Left renal cortex interstitium (tissue), 4 donors: ENCODE measurements around the gene MYRF. TPM values are rescaled to one million over a fixed set of nuclear protein-coding genes. Genes with fewer than 3 reads are reported as not detected.

Source experiments
- DNase-seq, 4 donors: peaks; one replicate each; pipeline ENCODE4 v3.0.0-alpha.2; 2013; ENCODE audit warnings: low read depth in 4 of 4, low spot score in 2 of 4, missing footprints in 1 of 4
- polyA plus RNA-seq, 4 donors: library from polyadenylated mRNA; unstranded; fragments of 120-200 nt; gene quantifications; one replicate each; pipeline ENCODE4 v1.2.1, GENCODE V29; 2013; ENCODE audit not compliant: insufficient read length in 4 of 4

MYRF gene
- polyA plus RNA-seq, 4 donors, result 17.3 to 32.8 (median 22.9) TPM

DNA sequence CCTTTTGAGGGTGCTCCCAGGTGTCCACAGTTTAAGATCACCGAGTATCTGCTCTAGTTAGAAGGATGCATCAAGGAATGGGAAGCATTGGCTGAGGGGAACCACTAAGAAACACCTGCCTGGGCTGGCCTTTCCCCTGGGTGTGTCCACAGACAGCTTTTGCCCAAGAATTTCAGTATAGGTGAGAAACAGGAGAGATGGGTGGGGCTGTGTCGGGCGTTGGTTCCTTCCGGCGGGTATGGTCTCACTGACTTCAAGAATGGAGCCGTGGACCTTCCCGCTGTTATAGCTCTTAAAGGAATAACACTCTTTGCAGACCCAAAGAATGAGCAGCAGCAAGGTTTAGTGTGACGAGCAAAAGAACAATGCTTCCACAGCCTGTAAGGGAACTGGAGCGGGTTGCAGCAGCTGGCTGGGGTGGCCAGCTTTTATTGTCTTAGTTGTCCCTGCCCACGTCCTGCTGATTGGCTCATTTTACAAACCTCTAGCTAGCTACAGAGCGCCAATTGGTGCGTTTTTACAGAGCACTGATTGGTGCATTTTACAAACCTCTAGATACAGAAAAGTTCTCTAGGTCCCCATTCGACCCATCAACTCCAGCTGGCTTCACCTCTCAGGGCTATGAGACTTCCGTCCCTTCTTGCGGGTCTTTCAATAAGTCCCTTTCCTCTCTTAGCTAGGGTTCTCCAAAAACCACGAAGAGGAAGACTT is 62.0 kb downstream of the MYRF start:
- DNase-seq, result no peak

DNA sequence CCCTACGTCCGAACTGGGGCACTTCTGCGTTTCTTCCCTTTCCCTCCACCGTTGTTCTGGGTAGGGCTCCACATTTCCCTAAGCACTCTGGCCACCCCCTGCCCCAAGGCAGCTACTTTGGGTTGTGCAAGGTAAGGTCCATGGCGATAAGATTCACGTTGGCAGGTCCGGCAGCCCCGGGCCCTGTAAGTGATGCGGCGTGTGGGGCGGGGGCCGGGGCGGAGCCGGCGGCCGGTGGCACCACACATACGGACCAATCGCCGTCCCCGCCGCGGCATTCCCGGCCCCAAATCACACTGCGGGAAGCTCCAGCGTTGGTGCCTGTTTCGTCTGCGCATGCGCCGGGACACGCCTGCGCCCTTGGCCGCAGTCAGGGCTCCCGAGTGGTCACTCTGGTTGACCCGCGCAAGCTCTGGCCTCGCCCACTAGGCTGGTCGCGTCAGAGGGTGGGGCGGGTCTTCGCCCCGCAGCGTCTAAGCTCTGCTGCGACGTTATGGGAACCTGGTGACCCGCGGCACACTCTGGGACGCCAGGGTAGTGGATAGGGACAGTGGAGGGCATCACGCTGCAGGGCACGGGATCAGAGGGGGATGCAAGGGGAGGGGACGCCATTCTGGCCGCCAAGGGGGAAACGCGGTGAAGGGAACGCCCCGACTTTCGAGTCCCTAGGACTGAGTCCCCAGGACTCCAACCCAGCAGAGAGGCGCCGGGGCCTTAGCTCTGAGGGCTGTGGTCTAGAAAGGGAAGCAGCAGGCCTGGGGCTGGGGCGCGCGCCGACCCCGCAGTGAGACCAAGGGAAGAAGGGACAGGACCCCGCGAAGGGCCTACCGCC is 62.7 kb downstream of the MYRF start:
- peak in 2 of 4 donors; percentile 87 to 88 for DNase-seq

DNA sequence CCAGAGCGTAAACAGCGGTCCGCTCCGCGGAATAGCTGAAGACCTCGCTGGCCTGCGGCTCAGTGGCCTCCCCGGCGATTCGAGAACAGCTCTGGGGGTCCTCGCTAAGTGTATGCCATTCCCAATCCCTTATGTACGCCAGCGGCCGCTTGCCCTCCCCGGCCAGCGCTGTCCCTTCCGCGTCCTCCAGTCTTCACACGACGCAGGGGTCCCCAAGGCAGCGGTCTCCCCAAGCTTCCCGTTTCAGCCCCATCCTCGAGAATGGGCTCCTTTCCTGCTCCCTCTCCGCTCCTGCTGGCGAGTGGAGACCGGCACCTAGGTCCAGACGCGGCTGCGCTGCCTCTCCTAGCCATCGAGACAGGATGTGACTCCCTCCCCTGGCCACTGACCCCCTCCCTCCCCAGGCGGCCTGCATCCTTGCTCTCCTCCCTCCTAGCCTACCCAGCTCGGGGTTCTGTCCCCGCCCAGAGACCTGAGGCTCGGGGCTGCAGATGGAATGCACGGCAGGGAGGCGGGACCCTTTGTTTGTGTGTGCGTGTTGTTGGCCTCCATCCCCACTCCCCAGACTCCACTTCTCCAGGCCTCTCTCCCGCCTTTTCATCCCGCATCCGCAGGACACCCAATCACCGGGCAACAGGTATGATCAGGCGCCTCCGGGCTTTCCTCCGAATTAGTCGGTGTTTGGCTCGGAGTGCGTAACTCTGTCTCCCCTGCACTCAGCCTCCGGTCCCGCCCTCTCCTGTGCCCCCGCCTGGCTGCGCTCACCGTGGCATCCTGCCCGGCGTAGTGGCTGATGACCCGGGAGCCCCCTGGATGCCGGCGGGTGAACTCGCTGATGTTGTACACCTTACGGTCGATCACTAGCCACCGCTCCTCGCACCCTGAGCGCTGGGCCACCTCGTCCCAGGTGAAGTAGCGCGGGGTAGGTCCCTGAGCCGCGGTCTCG is 63.6 kb downstream of the MYRF start:
- DNase-seq, result peak in 2 of 4 donors; percentile 54 to 58

DNA sequence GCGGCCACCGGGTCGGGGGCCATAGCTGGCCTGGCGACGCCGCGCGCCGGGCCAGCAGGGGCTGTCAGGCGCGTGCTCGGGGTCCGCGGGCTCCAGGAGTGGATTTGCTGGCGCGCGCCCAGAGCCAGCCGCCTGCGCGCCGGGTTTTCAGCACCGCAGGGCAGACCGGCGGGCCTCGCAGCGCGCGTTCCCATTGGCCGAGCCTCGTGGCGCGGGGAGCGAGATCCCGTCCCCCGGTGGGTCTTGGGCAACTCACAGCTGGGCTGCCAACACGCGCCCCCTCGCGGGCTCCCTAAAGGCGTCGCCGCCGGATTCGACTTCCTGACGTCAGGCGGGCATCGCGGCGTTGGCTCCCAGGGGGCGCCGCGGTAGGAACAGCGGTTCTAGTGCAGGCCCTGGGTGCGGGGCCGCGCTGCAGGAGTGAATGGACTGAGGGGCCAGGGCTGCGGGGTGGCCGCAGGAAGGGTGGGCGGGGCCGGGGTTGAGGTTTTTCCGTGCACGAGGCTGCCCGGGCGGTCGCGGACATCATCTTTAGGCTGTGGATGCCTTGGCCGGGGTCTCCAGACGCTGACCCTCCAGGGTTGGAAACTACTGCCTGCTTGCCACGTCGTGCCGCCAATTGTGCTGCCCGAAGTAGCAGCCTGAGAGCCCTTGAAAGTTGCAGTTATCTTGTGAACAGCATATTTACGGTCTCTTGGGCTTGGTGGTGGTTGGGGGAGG is 64.5 kb downstream of the MYRF start, which contains the start of gene FADS1:
Gene FADS1, minus strand, starts transcription at position 268 of the 720 bp plus-strand sequence. Its CDS starts 74 bp downstream, at position 194.
- peak in 2 of 4 donors; percentile 84 to 87 for DNase-seq

DNA sequence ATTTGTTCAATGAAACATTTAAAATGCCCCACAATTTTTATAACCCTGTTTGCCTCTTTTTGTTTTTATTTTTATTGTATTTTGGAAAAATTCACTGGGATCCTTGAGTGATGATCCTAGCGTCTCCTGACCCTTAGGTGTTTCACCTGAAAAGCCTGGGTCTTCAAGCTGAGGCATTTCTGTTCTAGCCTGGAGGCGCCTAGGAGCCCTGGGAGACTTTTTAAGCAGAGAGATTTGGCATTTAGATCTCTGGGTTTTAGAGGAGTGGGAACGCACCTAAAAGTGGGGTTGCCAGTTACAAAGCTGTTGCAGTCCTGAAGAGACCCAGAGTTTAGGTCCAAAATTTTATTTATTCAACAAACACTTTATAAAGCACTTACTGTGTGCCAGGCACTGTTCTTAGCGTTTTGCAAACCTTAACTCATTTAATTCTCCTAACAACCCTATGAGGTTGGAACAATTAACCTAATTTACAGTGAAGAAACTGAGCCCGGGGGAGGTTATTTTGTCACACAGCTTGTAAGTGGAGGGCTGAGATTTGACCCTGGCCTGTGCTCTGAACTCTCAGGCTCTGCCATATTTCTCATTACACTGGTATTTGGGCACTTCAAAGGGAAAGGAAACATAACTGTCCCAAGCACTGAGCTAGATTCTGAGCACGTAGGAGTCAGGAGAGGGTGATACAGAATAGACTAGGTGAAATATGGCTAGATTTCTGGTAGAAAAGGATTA is 65.2 kb downstream of the MYRF start:
- DNase-seq, result no peak

DNA sequence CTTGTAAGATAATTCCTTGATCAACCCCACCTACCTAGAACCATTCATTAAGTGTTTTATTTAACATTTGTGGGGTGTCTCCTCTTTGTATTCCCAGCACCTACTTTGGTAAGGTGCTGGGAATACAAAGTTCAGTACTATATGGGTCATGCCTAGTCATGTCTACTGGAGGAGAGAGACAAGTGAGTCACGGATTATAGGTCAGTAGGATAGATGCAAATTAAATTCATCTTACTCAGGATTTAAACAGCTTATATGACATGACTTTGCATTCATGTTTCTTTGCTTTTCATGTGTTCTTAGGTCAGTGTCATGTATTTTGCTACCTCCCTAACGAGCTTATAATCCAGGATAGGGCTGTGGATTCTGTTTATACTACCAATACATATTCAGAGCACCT is 67.7 kb downstream of the MYRF start:
- no peak for DNase-seq

DNA sequence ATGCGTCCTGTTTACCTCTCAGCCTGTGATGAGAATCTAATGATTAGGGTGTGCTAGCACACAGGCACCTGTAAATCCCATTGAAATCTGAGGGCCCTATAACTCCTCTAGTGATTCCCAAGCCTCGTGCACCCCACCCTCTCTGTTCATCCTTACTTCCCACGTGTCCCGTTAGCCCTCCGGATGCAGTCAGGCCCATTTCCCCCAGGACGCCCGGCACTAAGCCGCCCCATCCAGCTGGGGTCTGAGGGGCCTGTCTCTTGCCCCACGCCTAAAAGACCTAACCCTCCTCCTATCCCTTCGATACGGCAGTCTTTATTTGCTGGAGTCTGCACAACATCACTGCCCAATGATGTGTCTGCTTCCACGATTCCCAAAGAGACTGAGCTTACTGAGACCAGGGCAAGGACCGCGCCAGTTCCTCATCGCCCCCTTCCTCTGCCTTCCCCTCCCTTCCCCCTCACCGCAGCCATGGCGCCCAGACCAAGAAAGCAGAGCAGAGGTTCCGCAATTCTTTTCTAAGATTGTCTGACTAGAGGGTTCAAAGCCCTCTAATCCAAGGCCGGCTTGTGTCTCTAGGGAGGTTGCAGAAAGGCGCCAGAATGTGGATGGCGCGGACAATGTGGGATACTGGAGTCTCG is 74.6 kb downstream of the MYRF start:
- peak in 1 of 4 donors; percentile 27 for DNase-seq

DNA sequence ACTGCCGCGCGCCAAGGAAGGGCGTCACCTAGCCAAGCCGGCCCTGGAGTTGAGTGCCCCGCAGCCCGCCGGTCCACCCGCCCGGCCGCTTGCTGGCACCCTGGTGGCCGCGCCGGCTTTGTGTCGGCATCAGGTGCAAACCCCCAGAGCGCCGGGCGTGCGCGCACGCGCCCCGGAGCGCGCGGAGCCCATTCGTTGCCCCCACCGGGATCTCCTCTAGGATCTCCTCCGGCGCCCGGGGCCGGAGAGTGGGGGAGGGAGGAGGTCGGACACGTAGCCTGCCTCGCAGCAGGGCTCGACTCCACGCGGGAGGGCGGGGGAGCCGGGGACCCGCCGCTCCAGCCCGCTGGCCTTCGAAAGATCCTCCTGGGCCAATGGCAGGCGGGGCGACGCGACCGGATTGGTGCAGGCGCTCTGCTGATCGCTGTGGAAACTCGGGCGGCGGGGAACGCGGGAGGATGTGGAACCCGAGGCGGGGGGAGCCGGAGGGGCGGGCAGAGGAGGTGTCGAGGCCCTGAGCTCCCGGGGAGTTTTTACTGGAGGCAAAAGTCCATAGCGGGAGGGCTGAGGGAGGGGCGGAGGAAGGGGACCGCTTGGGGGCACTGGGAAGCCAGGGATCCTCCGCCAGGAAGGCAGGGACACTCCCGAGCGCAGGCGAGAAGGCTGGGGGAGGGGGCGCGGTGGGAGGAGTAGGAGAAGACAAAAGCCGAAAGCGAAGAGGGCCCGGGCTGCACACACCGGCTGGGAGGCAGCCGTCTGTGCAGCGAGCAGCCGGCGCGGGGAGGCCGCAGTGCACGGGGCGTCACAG is 75.3 kb downstream of the MYRF start, which contains the start of gene FADS2:
Gene FADS2, plus strand, starts transcription at position 730 of the 808 bp plus-strand sequence. CDS start 91 bp downstream, outside the sequence.
- peak in 3 of 4 donors; percentile 70 to 88 (median 85) for DNase-seq

DNA sequence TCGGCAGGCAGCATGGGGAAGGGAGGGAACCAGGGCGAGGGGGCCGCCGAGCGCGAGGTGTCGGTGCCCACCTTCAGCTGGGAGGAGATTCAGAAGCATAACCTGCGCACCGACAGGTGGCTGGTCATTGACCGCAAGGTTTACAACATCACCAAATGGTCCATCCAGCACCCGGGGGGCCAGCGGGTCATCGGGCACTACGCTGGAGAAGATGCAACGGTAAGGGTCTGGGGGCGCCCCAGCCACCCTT is 75.9 kb downstream of the MYRF start:
- DNase-seq, result no peak

DNA sequence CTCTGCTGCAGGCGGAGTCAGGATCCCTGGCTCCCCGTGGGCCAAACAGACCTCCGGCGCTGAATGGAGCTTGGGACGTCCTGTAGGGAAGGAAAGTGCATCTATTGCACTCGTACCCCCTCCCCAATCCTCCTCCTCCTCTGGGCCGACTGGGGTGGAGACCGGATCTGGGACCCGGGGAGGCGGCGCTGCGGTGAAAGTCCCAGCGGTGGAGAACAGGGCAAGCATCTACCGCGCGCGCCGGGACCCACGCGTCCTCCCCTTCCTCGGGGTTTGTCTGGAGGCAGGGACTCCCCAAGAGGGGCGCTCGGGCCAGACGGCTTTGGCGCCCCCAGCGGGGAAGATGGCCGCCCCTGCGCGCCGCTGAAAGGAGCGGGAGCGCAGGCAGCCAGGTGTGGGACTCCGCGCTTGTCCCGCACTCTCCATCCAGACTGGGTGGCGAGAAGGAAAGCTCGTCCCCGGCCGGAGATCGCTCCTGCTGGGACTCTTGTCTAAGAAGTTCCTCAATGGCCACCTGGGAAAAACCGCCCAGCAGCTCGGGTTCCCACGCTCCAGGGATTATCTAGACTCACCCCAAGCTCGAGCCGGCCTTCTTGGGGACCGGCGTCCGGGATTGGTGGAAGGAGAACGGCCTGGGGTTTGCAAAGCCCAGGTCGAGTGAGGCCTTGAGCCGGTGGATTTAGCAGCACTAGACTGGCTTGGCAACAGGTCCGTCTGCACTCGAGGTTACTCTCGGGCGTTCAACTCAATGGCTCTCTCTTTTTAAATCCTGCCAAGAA is 76.4 kb downstream of the MYRF start:
- peak in 2 of 4 donors; percentile 19 to 37 for DNase-seq

DNA sequence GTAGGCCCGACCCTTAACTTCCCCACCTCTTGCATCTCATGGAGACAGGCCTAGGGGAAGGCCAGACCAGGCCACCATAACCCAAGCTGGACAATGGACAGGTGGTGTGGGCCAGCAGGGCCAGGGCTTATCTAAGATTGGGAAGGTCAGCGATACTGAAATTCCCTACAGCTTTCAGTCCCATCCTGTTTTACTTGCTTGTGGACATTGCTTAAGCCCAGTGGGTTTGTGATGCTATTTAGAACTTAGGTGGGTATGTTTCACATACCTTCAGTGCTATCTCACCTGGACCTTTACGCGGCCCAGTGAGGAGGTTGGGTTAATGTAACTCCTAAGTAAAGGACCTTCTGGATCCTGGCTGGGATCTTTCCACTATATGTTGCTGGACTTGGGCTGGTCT is 77.4 kb downstream of the MYRF start:
- no peak for DNase-seq

DNA sequence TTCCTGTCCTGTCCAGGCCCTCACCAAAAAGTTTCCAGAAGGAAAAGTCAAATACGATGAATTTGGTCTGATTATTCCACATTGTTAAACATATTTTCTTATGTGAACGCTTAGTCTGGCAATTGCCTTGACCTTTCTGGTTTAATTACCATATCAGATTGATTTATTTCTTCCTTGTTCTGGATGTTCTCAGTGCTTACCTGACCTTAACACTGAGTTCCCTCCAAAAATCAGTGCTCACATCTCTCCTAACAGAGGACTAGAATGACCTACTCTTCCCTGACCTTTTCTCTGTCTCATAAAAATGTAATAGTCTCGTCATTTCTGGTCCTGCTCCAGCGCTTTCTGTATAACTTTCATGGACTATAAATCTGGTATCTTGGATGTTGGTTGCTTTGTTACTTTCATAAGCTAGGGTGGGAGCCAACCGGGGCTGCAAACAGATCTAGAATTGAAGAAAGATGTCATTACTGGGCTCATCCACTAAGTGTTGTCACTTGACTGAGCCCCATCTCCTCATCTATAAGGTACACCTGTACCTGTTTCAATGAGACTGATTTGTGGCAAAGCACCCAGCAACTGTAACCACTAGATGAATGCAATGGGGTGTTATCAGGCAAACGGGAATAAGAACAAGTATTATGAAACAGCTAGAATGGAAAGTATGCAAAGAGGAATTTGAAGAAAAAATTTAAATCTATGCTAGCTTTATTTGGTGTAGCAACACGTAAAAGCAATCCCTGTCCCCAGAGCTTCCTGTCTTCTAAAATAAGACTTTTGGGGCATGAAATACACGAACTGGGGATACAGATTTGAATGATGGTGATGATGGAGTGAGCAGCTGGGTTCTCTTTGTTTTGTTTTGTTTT is 78.0 kb downstream of the MYRF start:
- peak in 1 of 4 donors; percentile 12 for DNase-seq

DNA sequence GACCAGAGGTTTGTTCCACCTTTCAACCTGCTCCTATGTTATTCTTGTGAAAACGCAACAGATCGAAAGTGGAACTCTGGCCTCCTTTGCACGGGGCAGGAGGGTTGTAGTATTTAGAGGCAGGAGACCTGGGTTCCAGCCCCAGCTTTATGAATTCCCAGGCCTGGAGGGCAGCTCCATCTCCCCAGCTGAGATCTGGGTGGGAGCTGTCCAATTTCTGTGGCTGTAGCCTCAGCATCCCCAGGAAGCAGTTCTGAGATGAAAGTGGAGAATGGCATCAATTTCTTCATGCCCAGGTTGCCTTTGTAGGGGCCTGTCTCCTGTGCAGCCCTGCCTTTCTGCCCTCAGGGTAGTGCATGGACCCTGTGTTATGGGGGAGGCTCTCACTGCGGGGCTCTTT is 79.8 kb downstream of the MYRF start:
- DNase-seq, result no peak

DNA sequence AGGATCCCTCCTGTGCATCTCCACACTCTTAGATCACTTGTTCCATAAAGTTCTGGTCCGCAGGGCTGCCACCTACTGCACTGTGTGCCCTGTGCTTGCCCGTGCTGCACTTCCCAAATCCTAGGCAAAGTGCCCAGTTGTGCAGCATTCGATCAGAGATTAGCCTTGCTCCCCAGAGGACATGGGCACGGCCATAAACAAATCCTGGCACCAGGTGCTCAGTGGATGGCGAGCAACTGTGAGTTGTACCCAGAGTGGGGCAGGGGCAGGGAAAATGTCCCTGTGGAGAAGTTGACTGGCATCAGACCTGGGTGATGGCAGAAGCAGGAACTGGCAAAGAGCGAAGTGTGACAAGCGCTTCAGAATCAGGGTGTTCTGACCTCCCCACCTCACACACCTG is 80.3 kb downstream of the MYRF start:
- no peak for DNase-seq

DNA sequence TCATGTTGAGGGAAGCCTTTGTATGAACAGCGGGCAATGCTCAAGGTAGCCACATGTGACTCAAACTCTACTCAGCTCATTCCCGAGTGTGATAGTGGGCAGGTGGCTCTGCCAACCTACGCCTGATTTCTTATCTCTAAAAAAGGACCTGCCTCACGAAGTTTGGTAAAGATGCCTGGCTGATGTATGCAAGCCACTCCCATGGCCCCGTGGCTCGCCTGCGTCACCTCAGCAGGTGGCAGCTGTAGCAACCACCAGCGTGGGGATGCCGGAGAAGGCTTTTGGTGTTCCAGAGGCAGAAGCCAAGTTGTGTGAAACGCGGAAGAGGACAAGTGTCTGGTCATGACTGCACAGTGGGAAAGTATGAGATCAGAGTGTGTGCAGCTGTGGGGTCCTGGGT is 81.0 kb downstream of the MYRF start:
- DNase-seq, result no peak

DNA sequence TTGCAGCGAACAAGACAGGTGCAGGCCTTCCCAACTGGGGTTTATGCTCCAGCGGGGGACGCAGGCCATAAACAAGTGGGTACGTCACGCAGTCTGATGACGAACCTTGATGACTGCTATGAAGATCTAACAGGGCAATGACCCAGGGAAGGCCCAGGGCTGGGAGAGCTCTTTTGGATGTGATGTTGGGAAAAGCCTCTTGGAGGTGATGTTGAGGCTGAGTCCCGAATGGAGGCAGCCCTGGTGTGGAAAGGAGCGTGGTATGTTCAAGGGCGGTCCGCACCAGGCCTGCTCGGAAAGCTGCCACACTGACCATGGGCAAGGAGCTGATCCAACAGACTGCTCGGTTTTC is 81.5 kb downstream of the MYRF start:
- DNase-seq, result no peak
